NB4 (cell line): Measurements from ENCODE around the gene PDE4DIP.
"Not testable (repeated sequence)": the region's sequence is repeated elsewhere in the genome, so short reads cannot be mapped to it uniquely, and the experiment has no call there.

ENCODE experiments used
- POLR2A ChIP-seq: IDR thresholded peaks from 2 replicates; pipeline ENCODE4 v1.6.1; 2011; ENCODE audit warnings: mild to moderate bottlenecking; ENCODE audit not compliant: insufficient read length; ENCODE audit errors: extremely low read depth
- TF ChIP-seq, protein P1 (sequence below): IDR thresholded peaks from one replicate; pipeline ENCODE4 v1.5.1; 2012; ENCODE audit warnings: low read depth, low read length

- TF ChIP-seq, protein P1, sequence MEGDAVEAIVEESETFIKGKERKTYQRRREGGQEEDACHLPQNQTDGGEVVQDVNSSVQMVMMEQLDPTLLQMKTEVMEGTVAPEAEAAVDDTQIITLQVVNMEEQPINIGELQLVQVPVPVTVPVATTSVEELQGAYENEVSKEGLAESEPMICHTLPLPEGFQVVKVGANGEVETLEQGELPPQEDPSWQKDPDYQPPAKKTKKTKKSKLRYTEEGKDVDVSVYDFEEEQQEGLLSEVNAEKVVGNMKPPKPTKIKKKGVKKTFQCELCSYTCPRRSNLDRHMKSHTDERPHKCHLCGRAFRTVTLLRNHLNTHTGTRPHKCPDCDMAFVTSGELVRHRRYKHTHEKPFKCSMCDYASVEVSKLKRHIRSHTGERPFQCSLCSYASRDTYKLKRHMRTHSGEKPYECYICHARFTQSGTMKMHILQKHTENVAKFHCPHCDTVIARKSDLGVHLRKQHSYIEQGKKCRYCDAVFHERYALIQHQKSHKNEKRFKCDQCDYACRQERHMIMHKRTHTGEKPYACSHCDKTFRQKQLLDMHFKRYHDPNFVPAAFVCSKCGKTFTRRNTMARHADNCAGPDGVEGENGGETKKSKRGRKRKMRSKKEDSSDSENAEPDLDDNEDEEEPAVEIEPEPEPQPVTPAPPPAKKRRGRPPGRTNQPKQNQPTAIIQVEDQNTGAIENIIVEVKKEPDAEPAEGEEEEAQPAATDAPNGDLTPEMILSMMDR: not testable (repeated sequence)
- TF ChIP-seq POLR2A: not testable (repeated sequence)
Measured at GRCh38 chr1:148989378-148989777, 145.2 kb downstream of the PDE4DIP start.
